HL-60 (cell line): ENCODE measurements around the gene COPB2.

Experiments used
- DNase-seq, 2 experiments: peaks; one replicate each; pipeline ENCODE4 v3.0.0-alpha.2; 2010 to 2020; ENCODE audit warnings: low read depth in 1 of 2, low spot score in 1 of 2
- H3K27ac ChIP-seq: fragments of 250-450 bp; sonication (Bioruptor Pico); replicated peaks from 2 replicates; pipeline ENCODE4 v1.5.1; 2020; ENCODE audit warnings: mild to moderate bottlenecking, moderate library complexity
- H3K27me3 ChIP-seq: fragments of 250-450 bp; sonication (Bioruptor Pico); 2 replicates; pipeline ENCODE4 v1.5.1; 2021; ENCODE audit warnings: mild to moderate bottlenecking, moderate library complexity; ENCODE audit not compliant: insufficient read depth, poor library complexity, severe bottlenecking
- H3K4me3 ChIP-seq: replicated peaks from 2 replicates; pipeline ENCODE4 v1.5.1; 2011; ENCODE audit warnings: mild to moderate bottlenecking, control low read depth, low read length; ENCODE audit not compliant: insufficient read depth
- GABPA ChIP-seq: IDR thresholded peaks from 2 replicates; pipeline ENCODE4 v1.6.1; 2012; ENCODE audit warnings: low read depth
- POLR2AphosphoS5 ChIP-seq: IDR thresholded peaks from 2 replicates; pipeline ENCODE4 v1.6.1; 2012; ENCODE audit warnings: low read depth
- SPI1 ChIP-seq: IDR thresholded peaks from 2 replicates; pipeline ENCODE4 v1.6.1; 2012; ENCODE audit warnings: low read depth, mild to moderate bottlenecking, borderline replicate concordance
- TF ChIP-seq, protein P1 (sequence below): IDR thresholded peaks from one replicate; pipeline ENCODE4 v1.5.1; 2011; ENCODE audit warnings: low read length, control low read depth, inconsistent platforms; ENCODE audit not compliant: insufficient read depth
- TF ChIP-seq, protein P2 (sequence below): IDR thresholded peaks from 2 replicates; pipeline ENCODE4 v1.6.1; 2012; ENCODE audit warnings: low read depth; ENCODE audit not compliant: insufficient replicate concordance

The COPB2 gene

DNA sequence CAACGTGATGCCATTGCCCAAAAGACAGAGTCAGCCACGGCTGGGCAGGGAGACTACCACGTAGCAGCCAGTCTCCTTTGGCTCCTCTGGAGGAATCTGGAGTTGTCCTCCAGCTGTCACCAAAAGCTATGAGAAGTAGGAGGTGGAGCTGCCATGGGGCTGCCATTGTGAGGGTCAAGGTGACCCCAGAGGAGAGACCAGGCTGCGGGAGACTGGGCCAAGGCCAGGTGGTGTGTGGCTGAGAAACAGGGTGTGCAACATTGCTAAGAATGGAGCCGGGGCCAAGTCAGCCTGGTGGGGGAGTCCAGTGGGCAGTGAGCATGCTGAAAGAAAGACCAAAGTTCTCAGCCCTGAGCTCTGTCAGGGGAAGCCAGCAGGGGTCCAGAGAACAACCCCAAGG, 75.5 kb downstream of the COPB2 start:
- Histone ChIP-seq H3K27ac (no peak overlapping the region), H3K27me3 (no peaks in the 10 kb centered on the region), H3K4me3 (no peak overlapping the region)
- no peak for DNase-seq
- TF ChIP-seq SPI1, result no peak
- no peak for TF ChIP-seq POLR2AphosphoS5
- no peak for TF ChIP-seq GABPA
- TF ChIP-seq, protein P1, sequence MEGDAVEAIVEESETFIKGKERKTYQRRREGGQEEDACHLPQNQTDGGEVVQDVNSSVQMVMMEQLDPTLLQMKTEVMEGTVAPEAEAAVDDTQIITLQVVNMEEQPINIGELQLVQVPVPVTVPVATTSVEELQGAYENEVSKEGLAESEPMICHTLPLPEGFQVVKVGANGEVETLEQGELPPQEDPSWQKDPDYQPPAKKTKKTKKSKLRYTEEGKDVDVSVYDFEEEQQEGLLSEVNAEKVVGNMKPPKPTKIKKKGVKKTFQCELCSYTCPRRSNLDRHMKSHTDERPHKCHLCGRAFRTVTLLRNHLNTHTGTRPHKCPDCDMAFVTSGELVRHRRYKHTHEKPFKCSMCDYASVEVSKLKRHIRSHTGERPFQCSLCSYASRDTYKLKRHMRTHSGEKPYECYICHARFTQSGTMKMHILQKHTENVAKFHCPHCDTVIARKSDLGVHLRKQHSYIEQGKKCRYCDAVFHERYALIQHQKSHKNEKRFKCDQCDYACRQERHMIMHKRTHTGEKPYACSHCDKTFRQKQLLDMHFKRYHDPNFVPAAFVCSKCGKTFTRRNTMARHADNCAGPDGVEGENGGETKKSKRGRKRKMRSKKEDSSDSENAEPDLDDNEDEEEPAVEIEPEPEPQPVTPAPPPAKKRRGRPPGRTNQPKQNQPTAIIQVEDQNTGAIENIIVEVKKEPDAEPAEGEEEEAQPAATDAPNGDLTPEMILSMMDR, result no peak
- TF ChIP-seq, protein P2, sequence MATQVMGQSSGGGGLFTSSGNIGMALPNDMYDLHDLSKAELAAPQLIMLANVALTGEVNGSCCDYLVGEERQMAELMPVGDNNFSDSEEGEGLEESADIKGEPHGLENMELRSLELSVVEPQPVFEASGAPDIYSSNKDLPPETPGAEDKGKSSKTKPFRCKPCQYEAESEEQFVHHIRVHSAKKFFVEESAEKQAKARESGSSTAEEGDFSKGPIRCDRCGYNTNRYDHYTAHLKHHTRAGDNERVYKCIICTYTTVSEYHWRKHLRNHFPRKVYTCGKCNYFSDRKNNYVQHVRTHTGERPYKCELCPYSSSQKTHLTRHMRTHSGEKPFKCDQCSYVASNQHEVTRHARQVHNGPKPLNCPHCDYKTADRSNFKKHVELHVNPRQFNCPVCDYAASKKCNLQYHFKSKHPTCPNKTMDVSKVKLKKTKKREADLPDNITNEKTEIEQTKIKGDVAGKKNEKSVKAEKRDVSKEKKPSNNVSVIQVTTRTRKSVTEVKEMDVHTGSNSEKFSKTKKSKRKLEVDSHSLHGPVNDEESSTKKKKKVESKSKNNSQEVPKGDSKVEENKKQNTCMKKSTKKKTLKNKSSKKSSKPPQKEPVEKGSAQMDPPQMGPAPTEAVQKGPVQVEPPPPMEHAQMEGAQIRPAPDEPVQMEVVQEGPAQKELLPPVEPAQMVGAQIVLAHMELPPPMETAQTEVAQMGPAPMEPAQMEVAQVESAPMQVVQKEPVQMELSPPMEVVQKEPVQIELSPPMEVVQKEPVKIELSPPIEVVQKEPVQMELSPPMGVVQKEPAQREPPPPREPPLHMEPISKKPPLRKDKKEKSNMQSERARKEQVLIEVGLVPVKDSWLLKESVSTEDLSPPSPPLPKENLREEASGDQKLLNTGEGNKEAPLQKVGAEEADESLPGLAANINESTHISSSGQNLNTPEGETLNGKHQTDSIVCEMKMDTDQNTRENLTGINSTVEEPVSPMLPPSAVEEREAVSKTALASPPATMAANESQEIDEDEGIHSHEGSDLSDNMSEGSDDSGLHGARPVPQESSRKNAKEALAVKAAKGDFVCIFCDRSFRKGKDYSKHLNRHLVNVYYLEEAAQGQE, result no peak

DNA sequence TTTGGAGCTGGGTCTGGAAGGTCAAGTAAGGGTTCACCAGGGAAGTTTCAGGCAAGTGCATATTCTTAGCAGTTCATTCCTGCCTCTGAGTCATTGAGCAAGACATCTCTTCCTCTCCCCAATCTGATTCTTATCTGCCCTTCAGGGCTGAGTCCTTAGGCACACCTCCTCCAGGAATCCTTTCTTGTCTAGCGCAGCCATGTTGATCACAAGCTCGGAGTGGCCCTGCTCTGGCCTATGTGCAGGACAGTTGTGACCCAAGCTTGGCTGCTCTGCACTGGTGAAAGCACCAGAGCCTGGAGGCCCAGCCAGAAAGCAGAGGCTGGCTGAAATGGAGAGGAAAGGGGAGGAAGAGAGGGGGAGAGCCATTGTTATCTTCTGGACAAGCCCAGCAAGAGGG, 76.5 kb downstream of the COPB2 start:
- H3K27me3 ChIP-seq, result no peaks in the 10 kb centered on the region
- TF ChIP-seq, protein P2, result no peak
- TF ChIP-seq POLR2AphosphoS5, result no peak
- no peak for TF ChIP-seq SPI1
- TF ChIP-seq, protein P1, result no peak
- TF ChIP-seq GABPA, result no peak
- H3K27ac ChIP-seq, result no peak overlapping the region
- no peak for DNase-seq
- no peak overlapping the region for H3K4me3 ChIP-seq

DNA sequence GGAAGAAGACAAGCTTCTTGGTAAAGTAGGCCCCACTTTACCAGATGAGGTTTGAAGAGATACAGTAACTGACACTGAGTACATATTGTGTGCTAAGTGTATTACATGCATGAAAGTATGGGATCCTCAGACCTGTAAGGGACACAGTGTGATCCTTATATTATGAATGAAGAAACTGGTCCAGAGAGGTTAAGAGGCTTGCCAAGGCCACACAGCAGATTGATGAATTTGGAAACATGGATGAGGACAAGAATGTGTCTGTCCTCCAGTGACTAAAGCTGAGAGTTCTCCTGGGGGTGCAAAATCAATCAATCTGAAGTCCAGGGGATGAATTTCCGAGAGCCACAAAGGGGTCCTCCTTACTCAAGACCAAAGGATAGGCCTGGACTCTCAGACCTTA, 77.0 kb downstream of the COPB2 start:
- Histone ChIP-seq H3K27me3 (no peaks in the 10 kb centered on the region), H3K27ac (no peak overlapping the region), H3K4me3 (no peak overlapping the region)
- TF ChIP-seq SPI1 (no peak), POLR2AphosphoS5 (no peak), GABPA (no peak)
- TF ChIP-seq, protein P2, result no peak
- TF ChIP-seq, protein P1, result no peak
- DNase-seq, result no peak
